Mesendoderm (in vitro differentiated cells): ENCODE results near the gene RRAGA.
A peak's percentile ranks its signal among the peaks of the same experiment; 100 is the strongest.

Source experiments
- DNase-seq: peaks from one replicate; pipeline ENCODE4 v3.0.0; 2013
- H2AK5ac ChIP-seq: 2 replicates; pipeline ENCODE4 v1.6.1; 2013; ENCODE audit warnings: low read length, inconsistent platforms
- H2BK120ac ChIP-seq: 2 replicates; pipeline ENCODE4 v1.6.1; 2013; ENCODE audit warnings: low read depth, mild to moderate bottlenecking, low read length, moderate library complexity, mixed read lengths
- H2BK15ac ChIP-seq: replicated peaks from 2 replicates; pipeline ENCODE4 v1.6.1; 2013; ENCODE audit warnings: low read depth, mild to moderate bottlenecking, moderate library complexity
- H2BK5ac ChIP-seq: 2 replicates; pipeline ENCODE4 v1.6.1; 2013; ENCODE audit warnings: low read length, inconsistent platforms
- H3K18ac ChIP-seq: 2 replicates; pipeline ENCODE4 v1.6.1; 2013; ENCODE audit warnings: mild to moderate bottlenecking, low read length, mixed read lengths
- H3K23ac ChIP-seq: one replicate; pipeline ENCODE4 v1.6.1; 2013; ENCODE audit warnings: low read length
- H3K27ac ChIP-seq: 2 replicates; pipeline ENCODE4 v1.5.1; 2013; ENCODE audit warnings: low read depth, mild to moderate bottlenecking, inconsistent platforms, low read length, moderate library complexity
- H3K27me3 ChIP-seq: 2 replicates; pipeline ENCODE4 v1.6.1; 2013; ENCODE audit warnings: low read length, control low read depth, mild to moderate bottlenecking, inconsistent platforms; ENCODE audit not compliant: insufficient read depth, poor library complexity
- H3K36me3 ChIP-seq: 2 replicates; pipeline ENCODE4 v1.6.1; 2013; ENCODE audit warnings: low read length, inconsistent platforms; ENCODE audit not compliant: control insufficient read depth, insufficient read depth
- H3K4ac ChIP-seq: one replicate; pipeline ENCODE4 v1.6.1; 2013; ENCODE audit warnings: low read depth, mild to moderate bottlenecking, low read length, moderate library complexity
- H3K4me1 ChIP-seq: 2 replicates; pipeline ENCODE4 v1.6.1; 2013; ENCODE audit warnings: low read depth, low read length, inconsistent platforms; ENCODE audit not compliant: control insufficient read depth
- H3K4me2 ChIP-seq: 2 replicates; pipeline ENCODE4 v1.6.1; 2013; ENCODE audit warnings: low read length
- H3K4me3 ChIP-seq: 2 replicates; pipeline ENCODE4 v1.5.1; 2013; ENCODE audit warnings: mild to moderate bottlenecking, low read length
- H3K56ac ChIP-seq: one replicate; pipeline ENCODE4 v1.6.1; 2013; ENCODE audit warnings: low read length
- H3K79me1 ChIP-seq: 2 replicates; pipeline ENCODE4 v1.6.1; 2013; ENCODE audit warnings: low read length, inconsistent platforms
- H3K79me2 ChIP-seq: 2 replicates; pipeline ENCODE4 v1.6.1; 2013; ENCODE audit warnings: mild to moderate bottlenecking, low read length; ENCODE audit not compliant: control insufficient read depth, insufficient read depth
- H3K9ac ChIP-seq: 2 replicates; pipeline ENCODE4 v1.6.1; 2013; ENCODE audit warnings: low read length, inconsistent platforms
- H4K5ac ChIP-seq: one replicate; pipeline ENCODE4 v1.6.1; 2013; ENCODE audit warnings: low read length
- H4K8ac ChIP-seq: one replicate; pipeline ENCODE4 v1.6.1; 2013; ENCODE audit warnings: low read depth, mild to moderate bottlenecking, control low read depth, low read length, moderate library complexity
- WGBS: extraction: QIAGEN DNeasy Blood & Tissue Kit; methylation state at CpG from one replicate; pipeline ENCODE4 v1.1.7; 2013; ENCODE audit warnings: low lambda C conversion rate, missing lambda C conversion rate; ENCODE audit not compliant: insufficient coverage; ENCODE audit errors: extremely low coverage; 5-methylcytosine and 5-hydroxymethylcytosine counted together

Gene RRAGA

GRCh38 chr9:19030899-19031298 is 18.3 kb upstream of the RRAGA start:
- H3K79me2 ChIP-seq: no peaks in the 10 kb centered on the region
- H3K18ac ChIP-seq: no peak overlapping the region
- no peak overlapping the region for H2BK5ac ChIP-seq
- H2BK120ac ChIP-seq: no peak overlapping the region
- H3K23ac ChIP-seq: no peak overlapping the region
- no peak overlapping the region for H3K4me2 ChIP-seq
- H3K56ac ChIP-seq: no peak overlapping the region
- no peak overlapping the region for H3K9ac ChIP-seq
- DNase-seq: no peak
- no peaks in the 10 kb centered on the region for H3K4me1 ChIP-seq
- no peaks in the 10 kb centered on the region for H3K36me3 ChIP-seq
- no CpG with 5 or more reads among the region's 1 CpG for WGBS
- no peak overlapping the region for H3K4ac ChIP-seq
- H3K27ac ChIP-seq: no peak overlapping the region
- no peak overlapping the region for H4K8ac ChIP-seq
- no peak overlapping the region for H2AK5ac ChIP-seq
- no peaks in the 10 kb centered on the region for H3K79me1 ChIP-seq
- no peaks in the 10 kb centered on the region for H3K27me3 ChIP-seq
- no peak overlapping the region for H4K5ac ChIP-seq
- no peak overlapping the region for H3K4me3 ChIP-seq
- no peak overlapping the region for H2BK15ac ChIP-seq

- H2BK5ac ChIP-seq: no peak overlapping the region
- H2BK120ac ChIP-seq: no peak overlapping the region
- H4K5ac ChIP-seq: no peak overlapping the region
- H3K27ac ChIP-seq: no peak overlapping the region
- DNase-seq: no peak
- no peak overlapping the region for H3K4me2 ChIP-seq
- H3K18ac ChIP-seq: no peak overlapping the region
- H3K4me3 ChIP-seq: no peak overlapping the region
- H3K23ac ChIP-seq: no peak overlapping the region
- no peak overlapping the region for H2BK15ac ChIP-seq
- no peak overlapping the region for H3K4ac ChIP-seq
- no peaks in the 10 kb centered on the region for H3K27me3 ChIP-seq
- H3K9ac ChIP-seq: no peak overlapping the region
- H3K56ac ChIP-seq: no peak overlapping the region
- H3K79me1 ChIP-seq: no peaks in the 10 kb centered on the region
- no peak overlapping the region for H2AK5ac ChIP-seq
- no peak overlapping the region for H4K8ac ChIP-seq
- no peaks in the 10 kb centered on the region for H3K4me1 ChIP-seq
- H3K79me2 ChIP-seq: no peaks in the 10 kb centered on the region
- no peaks in the 10 kb centered on the region for H3K36me3 ChIP-seq
- WGBS: no CpG with 5 or more reads among the region's 14 CpGs
Measured at GRCh38 chr9:19032406-19032805, 16.8 kb upstream of the RRAGA start.

GRCh38 chr9:19033015-19033414 is 16.2 kb upstream of the RRAGA start, which contains the start of gene SAXO1:
Gene SAXO1, minus strand, starts transcription at chr9:19033209. Its CDS starts 301 bp downstream, at chr9:19032908.
- no peak within 1 kb of the TSS for H4K5ac ChIP-seq
- WGBS: no CpG with 5 or more reads among the region's 20 CpGs
- H3K4me3 ChIP-seq: no peak within 1 kb of the TSS
- no peak within 1 kb of the TSS for H3K56ac ChIP-seq
- H3K36me3 ChIP-seq: no peaks in the 10 kb centered on the region
- H3K27me3 ChIP-seq: no peaks in the 10 kb centered on the region
- no peaks in the 10 kb centered on the region for H3K79me1 ChIP-seq
- H2BK15ac ChIP-seq: no peak within 1 kb of the TSS
- H2BK120ac ChIP-seq: no peak within 1 kb of the TSS
- H2BK5ac ChIP-seq: no peak within 1 kb of the TSS
- H3K23ac ChIP-seq: no peak within 1 kb of the TSS
- no peaks in the 10 kb centered on the region for H3K4me1 ChIP-seq
- no peak within 1 kb of the TSS for H3K9ac ChIP-seq
- H3K4me2 ChIP-seq: no peak within 1 kb of the TSS
- H3K79me2 ChIP-seq: no peaks in the 10 kb centered on the region
- H3K27ac ChIP-seq: no peak within 1 kb of the TSS
- no peak within 1 kb of the TSS for H3K18ac ChIP-seq
- no peak for DNase-seq
- H3K4ac ChIP-seq: no peak within 1 kb of the TSS
- no peak within 1 kb of the TSS for H4K8ac ChIP-seq
- H2AK5ac ChIP-seq: no peak within 1 kb of the TSS

DNA sequence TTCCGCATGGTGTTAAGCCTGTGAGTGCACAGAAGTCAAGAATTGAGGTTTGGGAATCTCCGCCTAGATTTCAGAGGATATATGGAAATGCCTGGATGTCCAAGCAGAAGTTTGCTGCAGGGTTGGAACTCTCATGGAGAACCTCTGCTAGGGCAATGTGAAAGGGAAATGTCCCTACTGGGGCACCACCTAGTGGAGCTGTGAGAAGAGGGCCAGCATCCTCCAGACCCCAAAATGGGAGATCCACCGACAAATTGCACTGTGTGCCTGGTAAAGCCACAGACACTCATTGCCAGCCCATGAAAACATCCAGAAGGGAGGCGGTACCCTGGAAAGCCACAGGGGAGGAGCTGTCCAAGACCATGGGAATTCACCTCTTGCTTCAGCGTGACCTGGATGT is 12.6 kb upstream of the RRAGA start:
- Histone ChIP-seq H3K79me1 (no peaks in the 10 kb centered on the region), H3K36me3 (no peaks in the 10 kb centered on the region), H3K27ac (no peak overlapping the region), H3K4me1 (no peaks in the 10 kb centered on the region), H2AK5ac (no peak overlapping the region), H3K23ac (no peak overlapping the region), H4K8ac (no peak overlapping the region), H2BK120ac (no peak overlapping the region), H3K56ac (no peak overlapping the region), H2BK5ac (no peak overlapping the region), H4K5ac (no peak overlapping the region), H3K27me3 (no peaks in the 10 kb centered on the region), H3K18ac (no peak overlapping the region), H3K4ac (no peak overlapping the region), H3K79me2 (no peaks in the 10 kb centered on the region), H3K9ac (no peak overlapping the region), H3K4me3 (no peak overlapping the region), H2BK15ac (no peak overlapping the region), H3K4me2 (no peak overlapping the region)
- DNase-seq: peak; percentile 5
- no CpG with 5 or more reads among the region's 5 CpGs for WGBS

GRCh38 chr9:19049917-19050636 is 850 bp downstream of the RRAGA start:
- Histone ChIP-seq H3K23ac (peak overlapping the region; percentile 85), H3K18ac (no peak overlapping the region), H3K9ac (peak overlapping the region; percentile 93), H3K36me3 (no peaks in the 10 kb centered on the region), H2BK15ac (no peak overlapping the region), H2BK5ac (no peak overlapping the region), H3K4ac (no peak overlapping the region), H3K4me3 (peak overlapping the region; percentile 81), H2AK5ac (no peak overlapping the region), H3K27ac (peak overlapping the region; percentile 91), H3K79me2 (peaks cover 15% of the 10 kb centered on the region), H2BK120ac (no peak overlapping the region), H3K4me2 (peak overlapping the region; percentile 97), H4K5ac (no peak overlapping the region), H3K27me3 (no peaks in the 10 kb centered on the region), H3K4me1 (peaks cover 2% of the 10 kb centered on the region), H3K79me1 (peaks cover 10% of the 10 kb centered on the region), H3K56ac (peak overlapping the region; percentile 95), H4K8ac (no peak overlapping the region)
- DNase-seq: peak; percentile 41
- WGBS: no CpG with 5 or more reads among the region's 33 CpGs
